Spleen (tissue), 11 donors: ENCODE measurements around the gene CNIH1. TPM values are rescaled to one million over a fixed set of nuclear protein-coding genes. Genes with fewer than 3 reads are reported as not detected.

Experiments
- DNase-seq: peaks from one replicate; pipeline ENCODE4 v3.0.0-alpha.2; 2020
- H3K27ac ChIP-seq, 8 donors: fragments of 200-600 bp; sonication (generic) in 7 of 8; 1 replicate in 4 of 8; 2 replicates in 4 of 8; pipeline versions ENCODE4 v1.5.0 to v1.8.0; 2016 to 2021; ENCODE audit warnings: inconsistent platforms in 4 of 8, mild to moderate bottlenecking in 4 of 8, moderate library complexity in 1 of 8
- H3K27me3 ChIP-seq, 7 donors: fragments of 200-600 bp; sonication (generic) in 6 of 7; replicated peaks in 1 of 7; 1 replicate in 4 of 7; 2 replicates in 3 of 7; pipeline versions ENCODE4 v1.5.0 to v1.8.0; 2016 to 2021; ENCODE audit warnings: inconsistent platforms in 3 of 7, mild to moderate bottlenecking in 1 of 7
- H3K36me3 ChIP-seq, 6 donors: fragments of 200-600 bp; sonication (generic) in 5 of 6; 1 replicate in 4 of 6; 2 replicates in 2 of 6; pipeline versions ENCODE4 v1.5.0 to v1.8.0; 2016 to 2021; ENCODE audit warnings: inconsistent platforms in 2 of 6
- H3K4me1 ChIP-seq, 6 donors: fragments of 200-600 bp; sonication (generic) in 5 of 6; 1 replicate in 3 of 6; 2 replicates in 3 of 6; pipeline versions ENCODE4 v1.5.0 to v1.8.0; 2016 to 2021; ENCODE audit warnings: inconsistent platforms in 3 of 6
- H3K4me3 ChIP-seq, 8 donors: fragments of 200-600 bp; sonication (generic) in 7 of 8; 1 replicate in 4 of 8; 2 replicates in 4 of 8; pipeline versions ENCODE4 v1.5.0 to v1.8.0; 2016 to 2021; ENCODE audit warnings: inconsistent platforms in 4 of 8, mild to moderate bottlenecking in 4 of 8, moderate library complexity in 2 of 8
- H3K9me3 ChIP-seq, 8 donors: fragments of 200-600 bp; sonication (generic) in 7 of 8; 1 replicate in 4 of 8; 2 replicates in 4 of 8; pipeline versions ENCODE4 v1.5.0 to v1.8.0; 2016 to 2021; ENCODE audit warnings: inconsistent platforms in 4 of 8
- CTCF ChIP-seq, 11 experiments: fragments of 200-600 bp in 7 of 11; fragments of 450-650 bp in 4 of 11; sonication (generic) in 4 of 11; IDR thresholded peaks in 8 of 11; conservative IDR thresholded peaks in 3 of 11; 1 replicate in 7 of 11; 2 replicates in 4 of 11; pipeline versions ENCODE4 v1.4.0 to v1.8.0; 2016 to 2021; ENCODE audit warnings: antibody characterized with exemption in 11 of 11, inconsistent platforms in 4 of 11, mild to moderate bottlenecking in 1 of 11
- POLR2A ChIP-seq, 3 donors: fragments of 450-650 bp; IDR thresholded peaks; one replicate each; pipeline ENCODE4 v1.5.1; 2017; ENCODE audit warnings: antibody characterized with exemption in 3 of 3, mild to moderate bottlenecking in 1 of 3
- POLR2AphosphoS5 ChIP-seq, 3 donors: sonication (generic); formaldehyde crosslinking; IDR thresholded peaks; one replicate each; pipeline ENCODE4 v1.5.1; 2017; ENCODE audit warnings: antibody characterized with exemption in 3 of 3
- WGBS, 5 donors: extraction: QIAGEN DNeasy Blood & Tissue Kit in 3 of 5; methylation state at CpG; one replicate each; pipeline versions ENCODE4 v1.1.5 to v1.1.7; 2013 to 2018; 5-methylcytosine and 5-hydroxymethylcytosine counted together
- intact Hi-C: fragments of 100-400 bp; cut with DNase I; formaldehyde crosslinking; loops from one replicate; pipeline ENCODE4 v1.15.0; 2023; ENCODE audit warnings: low total_unique reads
- polyA plus RNA-seq, 3 donors: library from polyadenylated mRNA; stranded (reverse); fragments of 200-250 nt; gene quantifications; one replicate each; pipeline ENCODE4 v1.2.1, GENCODE V29; 2013
- total RNA-seq, 7 donors: library from RNA; depleted of rRNA in 3 of 7; stranded (reverse); fragments of >200 nt in 3 of 7; fragmentation: NEBNext Ultra II Directional in 4 of 7; extraction: Animal tissue kit (Norgen Biotek cat#: 25700) in 4 of 7; gene quantifications; one replicate each; pipeline versions ENCODE4 v1.1.0 to v1.2.1, GENCODE V29; 2016 to 2021
- donor health status: healthy with polysubstance abuse.
- donor health status: DM: no; HTN: no; CAD: no; lungs with moderate emphysema.
- donor health status: DM: no; HTN: no; CAD: no.
- donor health status: Bipolar disorder and iron deficiency.
- donor health status: healthy.
- donor health status: DM: no; HTN: no; CAD: no.
- donor health status: DM: yes; HTN: yes; CAD: no.

CNIH1 gene
- total and polyA plus RNA-seq, 10 donors: 35.0 to 105 (median 47.0) TPM

- H3K9me3 ChIP-seq: no peaks in the 10 kb centered on the region
- no peak overlapping the region for H3K27ac ChIP-seq
- no peaks in the 10 kb centered on the region for H3K27me3 ChIP-seq
- intact Hi-C loops: no loop called here
- H3K36me3 ChIP-seq: peaks cover 0 to 84% (median 17%) of the 10 kb centered on the region in 6 donors
- H3K4me3 ChIP-seq: no peak overlapping the region
- H3K4me1 ChIP-seq: no peaks in the 10 kb centered on the region
- TF ChIP-seq POLR2AphosphoS5 (IDR thresholded peaks at IDR 0.05): no peak
- 88 to 92% (median 90%) methylated on average over 2 of the region's 2 CpGs for whole genome bisulfite sequencing, 5 donors
- no peak for DNase-seq
These were observed 33.1 kb upstream of the CNIH1 start for GRCh38 chr14:54474232-54474793.

DNA sequence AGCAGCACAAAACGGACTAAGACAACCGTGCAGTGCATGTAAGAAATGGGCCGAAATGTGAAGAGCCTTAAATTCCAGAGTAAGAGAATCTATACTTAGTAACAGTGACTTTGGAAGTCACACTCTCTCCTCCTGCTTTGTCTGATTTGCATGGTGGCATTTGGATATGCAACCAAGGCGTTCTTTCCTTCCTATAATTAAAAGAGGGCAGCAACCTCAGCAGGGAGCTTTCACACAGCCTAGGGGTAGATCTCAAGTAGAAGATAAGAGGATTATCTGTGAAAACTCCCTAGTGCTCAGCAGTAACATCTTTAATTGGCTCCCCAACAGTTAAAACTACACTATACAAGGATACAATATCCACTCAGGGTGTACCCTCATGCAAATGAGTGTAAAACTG lies 31.1 kb upstream of the CNIH1 start:
- Histone ChIP-seq H3K4me3 (no peak overlapping the region), H3K4me1 (no peaks in the 10 kb centered on the region), H3K27ac (no peak overlapping the region), H3K36me3 (peaks cover 0 to 64% (median 3%) of the 10 kb centered on the region in 6 donors), H3K9me3 (peaks cover 0 to 12% (median 8%) of the 10 kb centered on the region in 8 donors), H3K27me3 (no peaks in the 10 kb centered on the region)
- intact Hi-C loops: no loop called here
- 89 to 93% (median 90%) methylated on average over 4 of the region's 4 CpGs for WGBS, 5 donors
- no peak for DNase-seq
- TF ChIP-seq POLR2AphosphoS5 (IDR thresholded peaks at IDR 0.05): no peak
- no peak for TF ChIP-seq POLR2A (IDR thresholded peaks at IDR 0.05)
- TF ChIP-seq CTCF (IDR thresholded peaks at IDR 0.05 in 8 of 11, conservative IDR thresholded peaks at IDR 0.05 in 3 of 11): no peak

DNA sequence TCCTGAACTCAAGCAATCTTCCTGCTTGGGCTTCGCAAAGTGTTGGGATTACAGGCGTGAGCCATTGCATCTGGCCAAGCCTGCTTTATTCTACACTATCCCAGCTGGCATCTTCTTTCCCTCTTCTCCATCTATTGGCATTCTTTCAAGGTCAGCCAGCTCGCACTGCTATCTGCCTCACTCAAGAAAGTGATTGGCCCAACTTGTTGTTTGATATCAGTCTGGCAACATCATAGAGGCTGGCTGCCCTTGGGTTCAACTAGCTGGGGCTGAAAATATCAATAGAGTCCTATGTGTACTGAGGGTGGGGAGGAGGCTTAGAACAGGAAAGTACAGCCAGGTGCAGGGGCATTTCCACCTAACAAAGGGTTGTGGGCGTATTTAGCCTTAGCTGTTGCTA lies 30.5 kb upstream of the CNIH1 start:
- Histone ChIP-seq H3K9me3 (peaks cover 0 to 18% (median 14%) of the 10 kb centered on the region in 8 donors), H3K27ac (no peak overlapping the region), H3K27me3 (no peaks in the 10 kb centered on the region), H3K4me3 (no peak overlapping the region), H3K4me1 (no peaks in the 10 kb centered on the region), H3K36me3 (peaks cover 0 to 59% (median 3%) of the 10 kb centered on the region in 6 donors)
- WGBS, 5 donors: 83 to 91% (median 89%) methylated on average over 4 of the region's 4 CpGs
- DNase-seq: no peak
- intact Hi-C loops: no loop called here
- no peak for TF ChIP-seq POLR2AphosphoS5 (IDR thresholded peaks at IDR 0.05)
- TF ChIP-seq POLR2A (IDR thresholded peaks at IDR 0.05): no peak
- TF ChIP-seq CTCF (IDR thresholded peaks at IDR 0.05 in 8 of 11, conservative IDR thresholded peaks at IDR 0.05 in 3 of 11): no peak

DNA sequence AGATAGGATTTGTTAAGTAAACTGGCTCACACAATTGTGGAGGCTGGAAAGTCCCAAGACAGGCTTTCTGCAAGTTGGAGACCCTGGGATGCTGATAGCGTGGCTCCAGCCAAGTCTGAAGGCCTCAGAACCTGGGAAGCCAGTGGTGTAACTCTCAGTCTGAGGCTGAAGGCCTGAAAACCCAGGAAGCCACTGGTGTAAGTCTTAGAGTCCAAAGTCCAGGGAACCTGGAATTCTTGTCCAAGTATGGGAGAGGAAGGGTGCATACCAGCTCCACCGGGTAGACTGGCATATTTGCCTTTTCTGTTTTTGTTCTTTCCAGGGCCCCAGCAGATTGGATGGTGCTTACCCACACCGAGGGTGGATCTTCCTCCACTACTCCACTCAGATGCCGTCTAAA lies 29.5 kb upstream of the CNIH1 start:
- Histone ChIP-seq H3K4me1 (no peaks in the 10 kb centered on the region), H3K4me3 (no peak overlapping the region), H3K36me3 (peaks cover 0 to 49% (median 0%) of the 10 kb centered on the region in 6 donors), H3K9me3 (peaks cover 0 to 20% (median 14%) of the 10 kb centered on the region in 8 donors), H3K27ac (no peak overlapping the region), H3K27me3 (no peaks in the 10 kb centered on the region)
- TF ChIP-seq POLR2AphosphoS5 (IDR thresholded peaks at IDR 0.05) (no peak), POLR2A (IDR thresholded peaks at IDR 0.05) (no peak), CTCF (IDR thresholded peaks at IDR 0.05 in 8 of 11, conservative IDR thresholded peaks at IDR 0.05 in 3 of 11) (no peak)
- WGBS, 5 donors: 86 to 97% (median 92%) methylated on average over 4 of the region's 4 CpGs
- intact Hi-C loops: no loop called here
- no peak for DNase-seq
